Erythroblast (primary cell): ENCODE measurements around the gene ATP6AP2.

Experiments used
- DNase-seq, 2 experiments: peaks; one replicate each; lab custom pipeline; 2025; lab: John Stamatoyannopoulos, UW
- GATA1 ChIP-seq: IDR thresholded peaks from 2 replicates; pipeline ENCODE4 v1.6.1; 2011; ENCODE audit warnings: low read depth, mild to moderate bottlenecking, control low read depth, low read length, moderate library complexity
- POLR2A ChIP-seq: IDR thresholded peaks from 2 replicates; pipeline ENCODE4 v1.6.1; 2011; ENCODE audit warnings: mild to moderate bottlenecking, low read length

Gene ATP6AP2

DNA sequence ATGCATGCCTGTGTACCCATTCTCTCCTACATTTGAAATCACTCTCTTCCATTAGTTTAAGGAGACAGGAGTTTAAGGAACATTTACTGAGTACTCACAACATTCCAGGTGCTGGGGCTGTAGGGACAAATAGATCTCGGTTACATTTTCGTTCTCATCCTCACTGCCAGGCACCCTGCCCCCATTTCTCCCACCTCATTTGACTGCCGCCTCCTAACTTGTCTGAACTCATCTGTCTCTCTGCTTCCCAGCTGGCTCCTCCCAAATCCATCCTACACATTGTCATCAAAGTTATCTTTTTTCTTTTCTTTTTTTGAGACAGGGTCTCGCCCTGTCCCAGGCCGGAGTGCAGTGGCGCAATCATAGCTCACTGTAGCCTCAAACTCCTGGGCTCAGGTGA lies 22.7 kb downstream of the ATP6AP2 start:
- TF ChIP-seq POLR2A, result no peak
- TF ChIP-seq GATA1, result no peak

DNA sequence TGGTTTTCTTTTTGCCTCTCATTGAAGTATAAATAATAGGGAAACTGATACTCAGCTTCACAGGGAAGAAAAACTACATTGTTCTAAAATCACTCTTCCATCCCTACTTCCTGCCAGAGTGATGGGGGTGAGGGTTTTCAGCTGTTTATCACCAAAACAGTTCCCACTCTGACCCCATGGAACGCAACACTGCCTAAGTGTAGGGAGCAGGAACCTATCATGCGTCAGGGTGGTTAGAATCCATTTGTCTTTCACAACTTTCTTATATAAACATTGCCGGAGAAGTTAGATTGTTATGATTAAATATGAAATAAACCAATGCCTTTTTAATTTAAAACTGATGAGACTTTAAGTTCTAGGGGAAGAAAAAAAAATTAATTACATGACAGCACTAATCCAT lies 26.6 kb downstream of the ATP6AP2 start:
- TF ChIP-seq GATA1 (no peak), POLR2A (no peak)
- DNase-seq, result no peak

More for the DNA sequence above, 22.7 kb downstream of the ATP6AP2 start:
- DNase-seq, result no peak

DNA sequence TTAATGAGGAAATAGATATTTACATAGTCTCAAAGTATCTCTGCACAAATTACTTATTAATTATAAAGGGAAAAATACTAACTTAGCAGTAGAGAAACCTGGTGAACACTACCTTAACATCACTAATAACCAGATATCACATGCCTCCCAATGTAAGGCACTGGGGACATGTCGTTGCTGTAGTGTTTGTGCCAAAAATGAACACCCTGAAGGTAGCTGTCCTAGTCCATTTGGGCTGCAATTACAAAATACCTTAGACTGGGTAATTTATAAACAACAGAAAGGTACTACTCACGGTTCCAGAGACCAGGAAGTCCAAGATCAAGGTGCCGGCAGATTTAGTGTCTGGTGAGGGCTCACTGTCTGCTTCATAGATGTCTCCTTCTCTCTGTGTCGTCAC lies 31.7 kb downstream of the ATP6AP2 start:
- no peak for DNase-seq
- TF ChIP-seq POLR2A (no peak), GATA1 (no peak)

DNA sequence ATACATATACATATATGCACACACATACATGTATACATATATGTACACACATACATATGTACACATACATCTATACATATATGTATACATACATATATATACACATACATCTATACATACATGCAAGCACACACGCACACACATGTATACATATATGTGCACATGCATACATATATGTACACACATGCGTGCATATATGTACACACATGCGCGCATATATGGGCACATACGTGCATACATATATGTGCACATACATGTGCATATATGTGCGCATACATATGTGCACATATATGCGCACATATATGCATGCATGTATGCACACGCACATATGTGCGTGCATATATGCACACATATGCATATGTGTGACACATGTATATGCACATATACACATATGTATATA lies 35.2 kb downstream of the ATP6AP2 start:
- DNase-seq, result no peak
- TF ChIP-seq GATA1 (no peak), POLR2A (no peak)

DNA sequence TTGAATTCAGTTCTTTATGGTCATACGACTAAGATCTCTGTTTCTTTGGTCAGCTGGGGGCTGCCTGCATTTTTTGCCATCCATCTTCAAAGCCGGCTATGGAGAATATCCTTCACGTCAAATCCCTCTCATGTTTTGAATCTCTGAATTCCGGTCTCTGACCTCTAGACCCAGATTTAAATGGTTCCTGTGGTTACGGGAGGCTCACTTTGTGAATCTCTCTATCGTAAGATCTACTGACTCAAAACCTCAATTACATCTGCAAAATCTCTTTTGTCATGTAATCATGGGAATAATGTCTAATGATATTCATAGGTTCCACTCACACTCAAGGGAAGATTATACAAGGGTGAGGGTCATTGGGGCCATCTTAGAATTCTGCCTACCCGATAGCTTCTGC lies 36.8 kb downstream of the ATP6AP2 start:
- no peak for DNase-seq
- TF ChIP-seq GATA1, result no peak
- TF ChIP-seq POLR2A, result no peak

DNA sequence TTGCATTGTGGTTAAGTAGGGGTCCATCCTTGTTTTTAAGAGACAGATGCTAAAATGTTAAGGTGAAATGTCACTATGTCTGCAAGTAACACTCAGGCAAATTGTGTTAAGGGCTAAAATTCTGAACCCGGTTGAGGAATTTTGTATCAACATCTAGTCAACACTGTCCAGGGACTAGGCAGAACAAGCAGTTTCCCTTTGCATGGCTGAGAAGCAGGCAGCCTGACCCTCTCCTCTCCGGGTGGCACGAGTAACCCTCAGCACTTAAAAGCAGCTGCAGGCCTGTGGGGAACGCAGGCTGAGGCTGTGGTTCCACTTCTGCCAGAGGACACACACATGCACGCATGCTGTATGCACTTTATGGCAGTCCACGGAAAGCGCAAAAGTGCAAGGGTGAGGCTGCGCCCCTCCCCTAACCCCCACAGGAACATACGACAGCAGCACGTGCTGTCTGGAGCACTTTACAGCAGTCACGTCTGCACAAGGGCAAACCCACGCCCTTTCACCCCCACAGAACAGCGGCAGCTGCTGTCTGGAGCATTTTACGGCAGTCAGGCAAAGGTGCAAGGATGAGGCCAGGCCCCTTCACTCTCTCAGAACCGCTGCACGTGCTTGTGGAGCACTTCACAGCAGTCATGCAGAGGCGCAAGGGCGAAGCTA lies 41.8 kb downstream of the ATP6AP2 start:
- no peak for TF ChIP-seq POLR2A
- TF ChIP-seq GATA1, result no peak

DNA sequence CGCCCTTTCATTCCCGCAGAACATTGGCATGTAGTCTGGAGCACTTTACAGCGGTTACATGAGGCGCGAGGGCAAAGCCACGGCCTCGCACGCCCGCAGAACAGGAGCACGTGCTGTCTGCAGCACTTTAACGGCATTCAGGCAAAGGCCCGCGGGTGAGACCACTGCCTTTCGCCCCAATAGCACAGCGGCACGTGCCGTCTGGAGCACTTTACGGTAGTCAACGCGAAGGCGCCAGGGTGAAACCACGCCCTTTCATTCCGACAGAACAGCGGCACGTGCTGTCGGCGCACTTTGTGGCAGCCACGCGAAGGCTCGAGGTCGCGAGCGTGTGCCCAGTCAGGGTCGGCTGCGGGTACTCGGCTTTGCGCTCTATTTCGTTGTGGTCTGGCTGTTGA lies 42.4 kb downstream of the ATP6AP2 start, which contains the start of gene MPC1L:
Gene MPC1L, plus strand, starts transcription at position 290 of the 398 bp plus-strand sequence. CDS start 138 bp downstream, outside the sequence.
- no peak for DNase-seq
- TF ChIP-seq POLR2A (no peak), GATA1 (no peak)

More for the DNA sequence above, 41.8 kb downstream of the ATP6AP2 start:
- DNase-seq, result no peak

DNA sequence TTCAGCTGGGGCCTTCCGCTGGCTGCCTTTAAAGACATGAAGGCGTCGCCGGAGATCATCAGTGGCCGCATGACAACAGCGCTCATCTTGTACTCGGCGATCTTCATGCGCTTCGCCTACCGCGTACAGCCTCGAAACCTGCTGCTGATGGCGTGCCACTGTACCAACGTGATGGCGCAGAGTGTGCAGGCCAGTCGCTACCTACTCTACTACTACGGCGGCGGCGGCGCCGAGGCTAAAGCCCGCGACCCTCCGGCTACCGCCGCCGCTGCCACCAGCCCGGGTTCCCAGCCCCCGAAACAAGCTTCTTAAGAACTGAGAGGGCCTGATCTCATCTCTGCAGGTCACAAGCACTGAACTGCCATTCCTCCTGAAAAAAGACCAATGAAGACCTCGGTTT lies 42.9 kb downstream of the ATP6AP2 start:
- TF ChIP-seq POLR2A (no peak), GATA1 (no peak)
- no peak for DNase-seq

DNA sequence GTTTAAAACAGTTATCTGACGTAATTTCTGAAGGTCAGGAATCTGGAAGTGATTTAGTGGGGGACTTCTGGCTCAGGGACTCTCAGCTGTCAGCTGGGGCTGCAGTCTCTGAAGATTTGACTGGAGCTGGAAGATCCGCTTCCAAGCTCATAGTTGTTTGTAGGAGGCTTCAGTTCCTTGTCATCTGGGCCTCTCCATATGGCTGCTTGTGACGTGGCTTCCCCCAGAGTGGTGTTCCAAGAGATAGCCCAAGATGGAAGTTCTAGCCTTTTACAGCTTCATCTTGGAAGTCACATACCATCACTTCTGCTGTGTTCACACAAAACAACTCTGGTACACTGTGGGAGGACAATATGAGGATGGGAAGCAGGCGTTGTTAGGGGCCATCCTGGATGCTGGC lies 44.5 kb downstream of the ATP6AP2 start:
- DNase-seq, result no peak
- TF ChIP-seq GATA1 (no peak), POLR2A (no peak)

DNA sequence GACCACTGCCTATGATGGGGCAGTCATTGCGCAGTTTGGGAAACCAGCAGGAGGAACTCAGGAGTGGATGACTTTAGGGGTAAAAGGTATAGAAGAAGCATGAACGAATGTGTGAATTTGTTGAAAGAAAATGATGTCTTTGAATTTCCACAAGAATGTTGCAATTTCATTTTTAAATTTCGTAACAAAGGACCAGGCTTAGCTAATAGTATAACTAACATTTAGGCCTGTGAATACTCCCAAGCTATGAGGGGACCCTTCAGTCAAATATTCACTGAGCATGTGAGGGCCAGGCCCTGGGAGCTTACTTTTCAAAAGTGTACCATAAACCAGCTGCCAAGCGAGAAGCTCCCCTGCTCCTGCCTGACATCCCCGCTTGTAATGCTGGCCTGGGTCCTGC lies 47.7 kb downstream of the ATP6AP2 start:
- DNase-seq, result no peak
- TF ChIP-seq POLR2A (no peak), GATA1 (no peak)

DNA sequence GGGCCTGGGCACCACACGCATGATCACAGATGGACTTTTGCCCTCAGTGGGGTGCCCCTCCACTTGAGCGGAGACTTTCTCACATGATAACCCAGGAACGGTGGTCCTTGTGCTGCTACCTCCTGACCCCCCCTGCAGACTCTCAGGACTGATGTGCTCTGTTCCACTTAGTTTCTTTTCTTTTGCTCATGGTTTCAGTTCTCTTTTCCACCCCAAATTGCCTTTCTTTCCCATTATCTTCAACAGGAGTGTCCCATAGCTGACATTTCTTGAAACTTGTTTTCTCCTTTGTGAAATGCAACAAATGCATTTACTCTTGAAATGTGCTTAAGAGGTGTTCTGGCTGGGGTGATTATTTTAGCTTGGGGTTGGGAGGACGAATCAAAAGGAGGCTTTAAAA lies 51.4 kb downstream of the ATP6AP2 start:
- DNase-seq, result no peak
- TF ChIP-seq GATA1, result no peak
- no peak for TF ChIP-seq POLR2A

DNA sequence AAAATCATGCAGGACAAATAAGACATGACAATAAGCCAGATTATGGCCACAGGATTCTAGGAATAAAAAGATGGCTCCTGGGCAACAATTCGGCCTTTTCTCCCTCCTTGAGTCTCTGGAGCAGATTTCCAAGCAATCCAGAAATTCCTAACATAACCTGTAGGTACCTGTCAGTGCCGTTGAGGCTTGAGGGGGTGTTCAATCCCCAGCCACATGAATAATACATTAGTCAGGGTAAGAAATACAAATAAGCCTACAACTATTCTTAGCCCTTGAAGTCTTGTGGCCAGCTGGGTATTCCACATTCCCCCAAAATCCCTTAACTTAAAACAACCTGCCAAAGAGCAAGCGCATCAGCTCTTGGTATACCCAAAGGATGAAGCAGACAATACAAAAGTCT lies 56.9 kb downstream of the ATP6AP2 start:
- DNase-seq, result no peak
- TF ChIP-seq GATA1, result no peak

DNA sequence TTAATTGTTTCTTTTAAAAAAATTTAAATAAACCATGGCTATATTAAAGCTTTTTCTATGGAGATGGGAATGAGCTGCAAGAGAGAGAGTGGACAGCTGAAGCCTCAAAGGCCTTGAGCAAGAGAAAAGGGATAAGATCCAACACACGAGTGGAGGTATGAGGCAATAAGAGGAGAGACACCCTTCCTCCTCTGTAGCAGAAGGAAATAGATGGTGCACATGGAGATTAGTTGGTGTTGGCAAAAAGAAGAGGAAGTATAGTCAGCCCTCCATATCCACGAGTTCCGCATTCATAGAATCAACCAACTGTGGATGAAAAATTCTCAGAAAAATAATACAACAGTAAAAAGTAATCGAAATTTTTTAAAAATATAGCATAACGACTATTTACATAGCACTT lies 63.4 kb downstream of the ATP6AP2 start:
- DNase-seq, result peak; percentile 38 to 48
- no peak for TF ChIP-seq POLR2A
- TF ChIP-seq GATA1, result no peak

DNA sequence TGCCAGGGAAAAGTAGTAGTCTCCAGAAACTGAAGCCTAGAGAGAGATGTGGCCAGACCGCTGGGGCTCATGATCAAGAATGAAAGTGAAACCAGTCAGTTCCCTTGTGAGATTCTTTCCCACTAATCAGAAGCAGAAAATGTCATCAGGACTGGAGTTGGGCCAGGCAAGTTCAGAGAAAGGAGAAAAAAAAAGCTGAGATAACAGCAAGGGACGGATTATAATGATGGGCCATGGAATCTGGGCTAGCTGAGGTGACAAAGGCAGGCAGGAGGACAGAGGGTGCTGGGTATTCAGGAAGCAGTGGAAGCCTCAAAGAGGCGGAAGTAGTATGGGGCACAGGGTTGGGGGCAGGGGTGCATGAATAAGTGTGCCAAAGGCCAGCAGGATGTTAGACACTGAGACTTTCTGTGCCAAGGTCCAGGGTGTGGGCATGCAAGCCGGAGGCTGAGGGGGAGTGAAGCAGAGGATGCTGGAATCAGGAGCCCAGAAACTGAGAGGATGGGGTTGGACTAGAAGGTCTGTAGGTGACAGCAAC lies 64.1 kb downstream of the ATP6AP2 start:
- DNase-seq, result peak; percentile 84 to 85
- no peak for TF ChIP-seq GATA1
- no peak for TF ChIP-seq POLR2A
